HG03469 (cell line): ENCODE data around the gene SEC14L1.
"Not testable (repeated sequence)": the region's sequence is repeated elsewhere in the genome, so short reads cannot be mapped to it uniquely, and the experiment has no call there.

Experiments used
- ATAC-seq: cut with Tn5 transposase; IDR thresholded peaks from one replicate; pipeline ENCODE4 v1.9.1; 2021; ENCODE audit warnings: mild to moderate bottlenecking, moderate library complexity, moderate number of reproducible peaks; ENCODE audit not compliant: unreplicated experiment

The SEC14L1 gene

GRCh38 chr17:77115947-77116346 lies 24.8 kb upstream of the SEC14L1 start:
- no peak for ATAC-seq

GRCh38 chr17:77116371-77116860 lies 24.4 kb upstream of the SEC14L1 start:
- no peak for ATAC-seq

DNA sequence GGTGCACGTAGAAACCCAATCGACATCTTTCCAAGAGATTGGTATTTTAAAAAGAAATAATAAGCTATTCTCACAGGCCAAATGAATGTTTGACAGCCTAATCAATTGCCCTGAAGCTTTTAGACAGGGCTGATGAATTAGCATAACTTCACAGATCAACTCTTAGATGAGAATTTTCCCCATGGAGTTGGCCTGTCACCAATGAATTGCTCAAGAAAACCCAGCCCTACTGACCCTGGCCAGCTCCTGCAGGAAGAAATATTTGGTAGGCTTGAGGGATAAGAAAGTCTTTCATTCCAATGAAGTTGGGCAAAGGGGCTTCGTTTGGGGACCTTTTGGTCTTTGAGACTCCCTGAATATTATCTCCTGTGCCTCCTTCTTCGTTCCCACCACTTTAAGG lies 23.4 kb upstream of the SEC14L1 start:
- ATAC-seq, result no peak

- no peak for ATAC-seq
Measured at GRCh38 chr17:77118251-77118928, 22.4 kb upstream of the SEC14L1 start.

- ATAC-seq, result no peak
Measured at GRCh38 chr17:77119668-77120301, 21.0 kb upstream of the SEC14L1 start.

DNA sequence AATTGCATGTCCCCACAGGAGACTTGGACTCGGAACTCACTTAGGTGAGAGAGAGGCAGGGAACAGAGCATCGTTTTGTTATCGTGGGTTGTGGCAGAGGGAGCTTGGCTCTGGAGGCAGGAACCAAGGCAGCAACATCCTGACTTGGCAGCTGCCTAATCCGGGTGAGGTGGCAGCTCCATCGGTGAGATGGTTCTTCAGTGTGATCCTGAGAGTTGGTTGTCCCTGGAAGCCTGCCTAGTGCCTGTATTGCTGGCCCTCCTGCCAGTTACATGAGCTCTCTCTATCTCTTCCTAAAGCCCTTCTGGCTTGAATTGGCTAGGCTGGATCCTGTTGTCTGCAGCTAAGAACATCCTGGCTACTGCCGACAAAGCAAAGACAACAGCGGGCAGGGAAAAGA lies 19.9 kb upstream of the SEC14L1 start:
- ATAC-seq, result no peak

GRCh38 chr17:77124192-77124889 lies 16.4 kb upstream of the SEC14L1 start:
- no peak for ATAC-seq

DNA sequence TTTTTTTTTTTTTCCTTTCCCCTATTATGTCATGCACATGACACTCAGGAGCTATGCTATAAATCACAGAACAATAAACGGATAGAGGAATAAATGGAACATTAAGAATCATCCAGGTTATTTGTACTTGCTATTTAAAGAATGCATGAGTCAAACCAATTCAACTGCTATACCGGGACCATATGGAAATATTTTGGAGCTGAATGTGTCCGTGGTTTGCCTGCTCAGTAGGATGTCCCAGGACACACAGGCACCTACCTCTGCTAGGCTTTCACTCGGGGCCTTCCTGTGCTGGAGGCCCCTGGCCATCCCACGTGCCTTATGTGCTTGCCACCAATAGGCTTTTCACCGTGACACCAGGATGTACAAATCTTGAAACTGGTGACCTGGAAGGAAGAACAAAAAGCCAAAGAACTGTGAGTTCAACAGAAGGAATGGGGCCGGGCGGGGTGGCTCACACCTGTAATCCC lies 15.3 kb upstream of the SEC14L1 start:
- ATAC-seq, result no peak

- no peak for ATAC-seq
Measured at GRCh38 chr17:77126519-77126918, 14.2 kb upstream of the SEC14L1 start.

DNA sequence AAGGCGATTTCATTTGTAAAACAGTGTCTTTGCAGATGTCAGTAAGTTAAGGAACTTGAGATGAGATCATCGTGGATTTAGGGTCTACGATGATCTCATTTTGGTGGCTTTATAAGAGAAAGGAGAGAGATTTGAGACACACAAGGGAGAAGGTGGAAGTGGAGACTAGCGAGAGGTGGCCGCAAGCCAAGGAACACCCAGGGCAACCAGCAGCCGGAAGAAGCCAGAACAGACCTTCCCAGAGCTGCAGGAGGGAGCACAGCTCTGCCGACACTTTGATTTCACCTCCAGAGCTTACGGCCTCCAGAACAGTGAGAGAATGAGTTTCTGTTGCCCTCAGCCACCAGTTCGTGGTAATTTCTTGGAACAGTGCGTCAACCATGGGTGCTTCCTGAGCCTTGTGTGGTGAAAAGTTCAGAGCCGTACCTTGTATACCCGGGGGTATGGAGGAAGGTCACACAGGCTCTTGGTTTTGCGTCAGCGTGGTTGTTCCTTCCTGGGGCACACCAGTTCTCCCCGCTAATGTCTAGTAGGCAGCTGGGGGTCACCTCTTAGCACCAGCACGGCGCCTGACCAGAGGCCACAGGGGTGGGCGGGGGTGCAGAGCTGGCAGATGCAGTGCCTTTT lies 12.9 kb upstream of the SEC14L1 start:
- ATAC-seq, result no peak

GRCh38 chr17:77128896-77129567 lies 11.7 kb upstream of the SEC14L1 start:
- ATAC-seq, result no peak

- no peak for ATAC-seq
Measured at GRCh38 chr17:77129568-77130301, 11.0 kb upstream of the SEC14L1 start.

DNA sequence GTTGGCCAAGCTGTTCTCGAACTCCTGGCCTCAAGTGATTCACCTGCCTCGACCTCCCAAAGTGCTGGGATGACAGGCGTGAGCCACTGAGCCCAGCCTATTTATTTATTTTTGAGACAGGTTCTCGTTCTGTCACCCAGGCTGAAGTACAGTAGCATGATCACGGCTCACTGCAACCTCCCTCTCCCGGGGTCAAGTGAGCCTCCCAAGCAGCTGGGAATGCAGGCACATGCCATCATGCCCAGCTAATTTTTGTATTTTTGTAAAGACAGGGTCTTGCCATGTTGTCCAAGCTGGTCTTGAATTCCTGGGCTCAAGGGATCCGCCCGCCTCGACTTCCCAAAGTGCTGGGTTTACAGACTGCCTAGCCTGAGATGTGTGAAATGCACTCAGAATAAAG lies 10.2 kb upstream of the SEC14L1 start:
- ATAC-seq, result no peak

GRCh38 chr17:77131904-77132303 lies 8.9 kb upstream of the SEC14L1 start:
- no peak for ATAC-seq

- ATAC-seq, result no peak
Measured at GRCh38 chr17:77132411-77133086, 8.2 kb upstream of the SEC14L1 start.

DNA sequence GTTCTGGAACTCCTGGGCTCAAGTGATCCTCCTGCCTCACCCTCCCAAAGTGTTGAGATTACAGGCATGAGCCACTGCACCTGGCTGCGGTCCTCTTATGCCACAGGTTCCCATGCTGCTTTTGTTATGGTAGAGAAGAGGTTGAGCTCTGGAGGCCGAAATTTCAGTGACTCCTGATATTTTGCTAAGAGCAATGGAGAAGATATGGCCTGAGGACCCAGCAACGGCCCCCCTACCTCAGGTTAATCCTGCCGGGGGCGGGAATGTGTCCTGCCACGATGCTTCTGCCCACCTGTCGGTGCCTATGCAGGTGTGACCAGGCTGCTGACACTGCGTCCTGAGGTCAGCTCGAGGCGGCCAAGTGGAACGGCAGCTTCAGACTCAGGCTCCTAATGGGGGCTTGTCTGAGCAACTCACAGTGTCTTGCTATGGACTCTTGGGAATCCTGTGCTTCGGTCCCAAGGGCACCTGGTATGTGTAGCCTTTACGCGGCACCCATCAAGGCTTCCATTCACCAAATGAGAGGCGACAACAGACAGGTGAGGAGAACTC lies 7.6 kb upstream of the SEC14L1 start:
- ATAC-seq, result no peak

GRCh38 chr17:77136420-77136767 lies 4.4 kb upstream of the SEC14L1 start:
- no peak for ATAC-seq

- no peak for ATAC-seq
Measured at GRCh38 chr17:77137111-77137510, 3.7 kb upstream of the SEC14L1 start.

- not testable (repeated sequence) for ATAC-seq
Measured at GRCh38 chr17:77137886-77138285, 2.9 kb upstream of the SEC14L1 start.
